ENCODE measurements around the gene IL10RA.

- TF ChIP-seq, protein P1, sequence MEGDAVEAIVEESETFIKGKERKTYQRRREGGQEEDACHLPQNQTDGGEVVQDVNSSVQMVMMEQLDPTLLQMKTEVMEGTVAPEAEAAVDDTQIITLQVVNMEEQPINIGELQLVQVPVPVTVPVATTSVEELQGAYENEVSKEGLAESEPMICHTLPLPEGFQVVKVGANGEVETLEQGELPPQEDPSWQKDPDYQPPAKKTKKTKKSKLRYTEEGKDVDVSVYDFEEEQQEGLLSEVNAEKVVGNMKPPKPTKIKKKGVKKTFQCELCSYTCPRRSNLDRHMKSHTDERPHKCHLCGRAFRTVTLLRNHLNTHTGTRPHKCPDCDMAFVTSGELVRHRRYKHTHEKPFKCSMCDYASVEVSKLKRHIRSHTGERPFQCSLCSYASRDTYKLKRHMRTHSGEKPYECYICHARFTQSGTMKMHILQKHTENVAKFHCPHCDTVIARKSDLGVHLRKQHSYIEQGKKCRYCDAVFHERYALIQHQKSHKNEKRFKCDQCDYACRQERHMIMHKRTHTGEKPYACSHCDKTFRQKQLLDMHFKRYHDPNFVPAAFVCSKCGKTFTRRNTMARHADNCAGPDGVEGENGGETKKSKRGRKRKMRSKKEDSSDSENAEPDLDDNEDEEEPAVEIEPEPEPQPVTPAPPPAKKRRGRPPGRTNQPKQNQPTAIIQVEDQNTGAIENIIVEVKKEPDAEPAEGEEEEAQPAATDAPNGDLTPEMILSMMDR (IDR thresholded peaks at IDR 0.05): no peak
- TF ChIP-seq POLR2AphosphoS5 (IDR thresholded peaks at IDR 0.05): no peak
- no peak for TF ChIP-seq POLR2A (IDR thresholded peaks at IDR 0.05; ENCODE audit: low read depth)
Observed at GRCh38 chr11:117986981-117987574, 884 bp downstream of the IL10RA start.

Measured in esophagus muscularis mucosa (tissue), 3 donors.